H1 (cell line): ENCODE results near the gene ACTRT3. TPM values are rescaled to one million over a fixed set of nuclear protein-coding genes. Genes with fewer than 3 reads are reported as not detected.

ENCODE experiments used
- CTCF ChIA-PET: fragments of 300-600 bp; sonication (Branson Sonifier 250); formaldehyde crosslinking; loops from one replicate; lab custom pipeline; 2021; ENCODE audit not compliant: partially characterized antibody; lab: Charles Lee
- POLR2A ChIA-PET: fragments of 300-600 bp; sonication (Branson Sonifier 250); formaldehyde crosslinking; loops from one replicate; lab custom pipeline; 2021; ENCODE audit warnings: inconsistent platforms; ENCODE audit not compliant: partially characterized antibody; lab: Charles Lee
- DNase-seq, 2 experiments: peaks; one replicate each; pipeline versions ENCODE4 v3.0.0 to v3.0.0-alpha.2; 2010 to 2022; ENCODE audit warnings: low spot score in 2 of 2, low read depth in 1 of 2, mixed read lengths in 1 of 2
- FAIRE-seq: peaks from 2 replicates; lab custom pipeline; 2011; peaks lifted over from hg19 to GRCh38; lab: Jason Lieb, UNC
- H2AFZ ChIP-seq: 2 replicates; pipeline ENCODE4 v1.8.1; 2012; ENCODE audit warnings: low read length, inconsistent platforms
- H2AK5ac ChIP-seq: 2 replicates; pipeline ENCODE4 v1.6.1; 2013; ENCODE audit warnings: low read depth, low read length
- H2BK120ac ChIP-seq: replicated peaks from 2 replicates; pipeline ENCODE3; 2013; ENCODE audit warnings: low read depth, low read length, inconsistent platforms
- H2BK12ac ChIP-seq: 2 replicates; pipeline ENCODE4 v1.6.1; 2013; ENCODE audit warnings: low read depth, low read length
- H2BK15ac ChIP-seq: 2 replicates; pipeline ENCODE4 v1.6.1; 2013; ENCODE audit warnings: low read length
- H2BK20ac ChIP-seq: 2 replicates; pipeline ENCODE4 v1.6.1; 2013; ENCODE audit warnings: low read length
- H2BK5ac ChIP-seq: 2 replicates; pipeline ENCODE4 v1.6.1; 2013; ENCODE audit warnings: low read depth, low read length
- H3K14ac ChIP-seq: 2 replicates; pipeline ENCODE4 v1.6.1; 2013; ENCODE audit warnings: inconsistent platforms; ENCODE audit not compliant: insufficient read length
- H3K18ac ChIP-seq: 2 replicates; pipeline ENCODE4 v1.6.1; 2013; ENCODE audit warnings: low read length; ENCODE audit errors: extremely low read depth
- H3K23ac ChIP-seq: 2 replicates; pipeline ENCODE4 v1.6.1; 2013; ENCODE audit warnings: inconsistent platforms; ENCODE audit not compliant: insufficient read length
- H3K23me2 ChIP-seq: 2 replicates; pipeline ENCODE4 v1.6.1; 2013; ENCODE audit warnings: low read depth, low read length
- H3K27ac ChIP-seq: 2 replicates; pipeline ENCODE4 v1.6.1; 2011; ENCODE audit warnings: low read depth, low read length, inconsistent platforms
- H3K27me3 ChIP-seq, 4 experiments: replicated peaks in 1 of 4; 1 replicate in 1 of 4; 2 replicates in 3 of 4; pipeline versions ENCODE4 v1.6.1 to v1.8.1; 2011 to 2013; ENCODE audit warnings: low read length in 3 of 4, mild to moderate bottlenecking in 3 of 4, inconsistent platforms in 2 of 4, mixed read lengths in 2 of 4, moderate library complexity in 1 of 4; ENCODE audit not compliant: control insufficient read depth in 3 of 4, insufficient read depth in 3 of 4; ENCODE audit errors: extremely low read depth in 1 of 4
- H3K36me3 ChIP-seq, 4 experiments: 2 replicates each; pipeline versions ENCODE4 v1.6.1 to v1.8.1; 2011 to 2013; ENCODE audit warnings: mild to moderate bottlenecking in 4 of 4, low read length in 3 of 4, moderate library complexity in 2 of 4, control low read depth in 1 of 4, inconsistent platforms in 1 of 4; ENCODE audit not compliant: insufficient read depth in 4 of 4, control insufficient read depth in 2 of 4
- H3K4ac ChIP-seq: replicated peaks from 2 replicates; pipeline ENCODE3; 2013; ENCODE audit warnings: low read length, low read depth, mixed read lengths, inconsistent platforms; ENCODE audit not compliant: insufficient read length
- H3K4me1 ChIP-seq, 4 experiments: replicated peaks in 1 of 4; 1 replicate in 1 of 4; 2 replicates in 3 of 4; pipeline versions ENCODE4 v1.6.1 to v1.8.1; 2011 to 2013; ENCODE audit warnings: low read length in 3 of 4, inconsistent platforms in 2 of 4, mixed read lengths in 1 of 4; ENCODE audit not compliant: insufficient read depth in 4 of 4, control insufficient read depth in 3 of 4
- H3K4me2 ChIP-seq, 2 experiments: 2 replicates each; pipeline versions ENCODE4 v1.6.1 to v1.8.1; 2011 to 2013; ENCODE audit warnings: low read depth in 2 of 2, low read length in 2 of 2, control low read depth in 1 of 2, inconsistent platforms in 1 of 2, mild to moderate bottlenecking in 1 of 2; ENCODE audit not compliant: insufficient read depth in 1 of 2
- H3K4me3 ChIP-seq, 4 experiments: fragments of 200-600, 300-600 bp in 1 of 4; sonication (generic), shearing (Covaris generic), sonication (Bioruptor Twin) in 1 of 4; 2 replicates each; pipeline versions ENCODE4 v1.5.1 to v1.8.1; 2011 to 2016; ENCODE audit warnings: low read length in 4 of 4, low read depth in 3 of 4, control low read depth in 2 of 4, inconsistent platforms in 2 of 4, mild to moderate bottlenecking in 2 of 4, mixed read lengths in 1 of 4, moderate library complexity in 1 of 4; ENCODE audit not compliant: insufficient read depth in 2 of 4; ENCODE audit errors: extremely low read depth in 1 of 4
- H3K56ac ChIP-seq: replicated peaks from 2 replicates; pipeline ENCODE3; 2013; ENCODE audit warnings: low read depth, mild to moderate bottlenecking, mixed read lengths, low read length, inconsistent platforms; ENCODE audit not compliant: insufficient read length
- H3K79me1 ChIP-seq: 2 replicates; pipeline ENCODE4 v1.6.1; 2013; ENCODE audit warnings: low read depth, low read length, control low read depth
- H3K79me2 ChIP-seq, 2 experiments: 2 replicates each; pipeline versions ENCODE4 v1.6.1 to v1.8.1; 2012 to 2013; ENCODE audit warnings: low read length in 2 of 2, mild to moderate bottlenecking in 2 of 2, inconsistent platforms in 1 of 2; ENCODE audit not compliant: insufficient read depth in 2 of 2, control insufficient read depth in 1 of 2
- H3K9ac ChIP-seq, 4 experiments: replicated peaks in 1 of 4; 1 replicate in 1 of 4; 2 replicates in 3 of 4; pipeline versions ENCODE4 v1.6.1 to v1.8.1; 2011 to 2013; ENCODE audit warnings: low read depth in 3 of 4, low read length in 3 of 4, control low read depth in 2 of 4, mild to moderate bottlenecking in 2 of 4, moderate library complexity in 2 of 4, inconsistent platforms in 1 of 4; ENCODE audit errors: extremely low read depth in 1 of 4
- H3K9me3 ChIP-seq, 2 experiments: 2 replicates each; pipeline versions ENCODE4 v1.6.1 to v1.8.1; 2012 to 2013; ENCODE audit warnings: mild to moderate bottlenecking in 2 of 2, moderate library complexity in 2 of 2, control low read depth in 1 of 2, inconsistent platforms in 1 of 2, low read depth in 1 of 2, low read length in 1 of 2, mixed read lengths in 1 of 2; ENCODE audit not compliant: insufficient read depth in 2 of 2
- H4K20me1 ChIP-seq, 2 experiments: replicated peaks in 1 of 2; 2 replicates each; pipeline versions ENCODE3 to v1.8.1; 2011 to 2013; ENCODE audit warnings: inconsistent platforms in 2 of 2, low read length in 2 of 2, mild to moderate bottlenecking in 1 of 2; ENCODE audit not compliant: insufficient read depth in 2 of 2, control insufficient read depth in 1 of 2
- H4K5ac ChIP-seq: 2 replicates; pipeline ENCODE4 v1.6.1; 2013; ENCODE audit warnings: low read length, low read depth, mixed read lengths, inconsistent platforms; ENCODE audit not compliant: insufficient read length
- H4K8ac ChIP-seq: 2 replicates; pipeline ENCODE4 v1.8.0; 2013; ENCODE audit warnings: mild to moderate bottlenecking, moderate library complexity, low read length, inconsistent platforms; ENCODE audit not compliant: insufficient read depth; ENCODE audit errors: extremely low read depth
- H4K91ac ChIP-seq: replicated peaks from 2 replicates; pipeline ENCODE3; 2013; ENCODE audit warnings: low read length, mixed read lengths, inconsistent platforms; ENCODE audit not compliant: insufficient read length
- ASH2L ChIP-seq: fragments of 200-600, 300-600 bp; sonication (generic); IDR thresholded peaks from one replicate; pipeline ENCODE4 v1.7.1; 2017; ENCODE audit warnings: low read length
- WGBS, 2 experiments: shearing (Covaris generic) in 1 of 2; methylation state at CpG; one replicate each; pipeline versions ENCODE4 v1.1.6 to v1.1.7; 2013 to 2015; ENCODE audit warnings: low lambda C conversion rate in 2 of 2, mixed read lengths in 2 of 2, inconsistent platforms in 1 of 2, low coverage in 1 of 2, missing lambda C conversion rate in 1 of 2; ENCODE audit not compliant: insufficient replicate concordance in 2 of 2, insufficient coverage in 1 of 2, insufficient read length in 1 of 2; ENCODE audit errors: extremely low coverage in 1 of 2, missing lambda C conversion rate in 1 of 2; 5-methylcytosine and 5-hydroxymethylcytosine counted together
- polyA plus RNA-seq, 7 experiments: library from polyadenylated mRNA; depleted of rRNA in 3 of 7; stranded (reverse) in 5 of 7; unstranded in 2 of 7; fragments of >200 nt in 5 of 7; fragments of 200-250 nt in 2 of 7; gene quantifications; 1 replicate in 5 of 7; 2 replicates in 1 of 7; 4 replicates in 1 of 7; pipeline versions ENCODE4 v1.2.1 to v1.2.3, GENCODE V29; 2011 to 2013; ENCODE audit warnings: missing spikeins in 2 of 7, mixed read lengths in 2 of 7
- total RNA-seq: library from RNA; stranded (reverse); fragmentation: NEBNext Ultra II Directional; extraction: Animal tissue kit (Norgen Biotek cat#: 25700); gene quantifications from 2 replicates; pipeline ENCODE4 v1.2.1, GENCODE V29; 2021

The ACTRT3 gene
- total and polyA plus RNA-seq, 2 of the 8 experiments (the other 6 are each of a cell fraction or from before 2014, with no cell fraction given), result 3.4 to 5.9 TPM

- FAIRE-seq (no peak), DNase-seq (no peak)
- no peak overlapping the region for H2BK15ac ChIP-seq
- H4K20me1 ChIP-seq, result no peaks in the 10 kb centered on the region
- H3K4me2 ChIP-seq, result no peak overlapping the region
- H3K79me2 ChIP-seq, result no peaks in the 10 kb centered on the region
- no peak overlapping the region for H4K5ac ChIP-seq
- H3K27me3 ChIP-seq, result no peaks in the 10 kb centered on the region
- no peak overlapping the region for H4K91ac ChIP-seq
- H3K23me2 ChIP-seq, result no peaks in the 10 kb centered on the region; the same call in 1 of the 2 replicates
- no peak overlapping the region for H2AK5ac ChIP-seq
- H3K9me3 ChIP-seq, result peaks cover 0 to 4% of the 10 kb centered on the region in 2 experiments; a peak in 1 of 4 replicates
- H3K4me1 ChIP-seq, result peaks cover 0 to 5% (median 0%) of the 10 kb centered on the region in 4 experiments; a peak in 2 of 7 replicates
- H3K14ac ChIP-seq, result no peak overlapping the region
- CTCF ChIA-PET, result interaction anchor here (1.7 kb wide), 1 partner anchor 9 kb away, joined by 5 read pairs; no protein-coding TSS in a partner anchor
- H3K79me1 ChIP-seq, result no peaks in the 10 kb centered on the region
- H3K4me3 ChIP-seq, result no peak overlapping the region
- H2BK120ac ChIP-seq, result no peak overlapping the region
- H2AFZ ChIP-seq, result no peak overlapping the region
- no peak overlapping the region for H3K4ac ChIP-seq
- H2BK12ac ChIP-seq, result no peak overlapping the region
- no peak overlapping the region for H3K23ac ChIP-seq
- H4K8ac ChIP-seq, result no peak overlapping the region
- H3K27ac ChIP-seq, result no peak overlapping the region
- H2BK20ac ChIP-seq, result no peak overlapping the region
- no peak overlapping the region for H2BK5ac ChIP-seq
- H3K56ac ChIP-seq, result no peak overlapping the region
- H3K36me3 ChIP-seq, result no peaks in the 10 kb centered on the region
- WGBS, 2 experiments, result 35% methylated on average over 2 of the region's 2 CpGs; no CpG with 5 or more reads in 1 of the 2 experiments
- no peak overlapping the region for H3K9ac ChIP-seq
- no peak overlapping the region for H3K18ac ChIP-seq
- POLR2A ChIA-PET, result interaction anchor here (0.9 kb wide), 1 partner anchor 10 kb away, joined by 3 read pairs; no protein-coding TSS in a partner anchor
- TF ChIP-seq ASH2L, result no peak
Measured at GRCh38 chr3:169739067-169739466, 30.3 kb downstream of the ACTRT3 start.
